AG09319 (cell line): ENCODE measurements around the gene SLC25A20.
"Not testable (repeated sequence)": the region's sequence is repeated elsewhere in the genome, so short reads cannot be mapped to it uniquely, and the experiment has no call there.

Experiments used
- DNase-seq: peaks from one replicate; pipeline ENCODE4 v3.0.0-alpha.2; 2010; ENCODE audit warnings: low read depth; ENCODE audit errors: extremely low read depth
- TF ChIP-seq, protein P1 (sequence below): IDR thresholded peaks from 2 replicates; pipeline ENCODE4 v1.5.1; 2011; ENCODE audit warnings: low read depth, mild to moderate bottlenecking, inconsistent platforms, low read length, moderate library complexity

The SLC25A20 gene

DNA sequence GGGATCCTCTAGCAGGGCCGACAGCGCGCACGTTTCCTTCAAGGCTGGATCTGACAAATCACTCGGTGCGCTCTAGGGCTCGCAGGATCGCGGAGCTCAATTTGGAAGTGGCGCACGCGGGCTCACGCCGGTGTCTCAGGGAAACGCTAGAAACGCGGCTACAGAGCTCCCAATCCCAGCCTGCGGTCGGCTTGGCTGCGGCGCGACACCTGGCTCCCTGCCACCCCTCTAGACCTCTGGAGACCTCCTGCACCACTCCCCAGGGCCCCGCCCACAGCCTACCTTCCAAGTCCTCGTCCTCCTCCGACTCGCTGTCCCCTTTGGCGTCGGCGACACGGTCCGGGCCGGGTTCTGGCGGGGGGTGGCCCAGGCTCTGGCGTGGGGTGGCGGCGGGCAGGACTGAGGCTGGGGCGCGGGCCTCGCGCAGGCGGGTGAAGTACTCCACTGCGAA is 51.6 kb downstream of the SLC25A20 start:
- DNase-seq = peak; percentile 25

DNA sequence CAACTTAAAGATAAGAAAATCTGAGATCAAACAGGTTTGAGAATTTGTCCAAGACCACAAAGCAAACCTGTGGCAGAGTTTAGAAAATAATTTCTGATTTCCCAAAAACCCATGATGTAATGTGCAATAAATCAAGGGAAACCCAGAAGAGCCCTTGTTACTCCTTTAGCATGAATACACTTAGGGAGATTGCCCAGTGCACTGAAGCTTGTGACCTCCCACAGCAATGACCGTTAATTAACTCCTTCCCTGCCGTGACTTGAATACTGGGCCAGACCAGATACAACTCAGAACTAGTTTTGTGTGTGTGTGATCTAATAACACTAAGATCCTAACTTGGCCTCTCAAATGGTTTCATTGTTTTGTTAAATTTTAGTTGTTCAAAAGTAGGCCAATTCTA is 53.5 kb downstream of the SLC25A20 start:
- DNase-seq = no peak
- TF ChIP-seq, protein P1, sequence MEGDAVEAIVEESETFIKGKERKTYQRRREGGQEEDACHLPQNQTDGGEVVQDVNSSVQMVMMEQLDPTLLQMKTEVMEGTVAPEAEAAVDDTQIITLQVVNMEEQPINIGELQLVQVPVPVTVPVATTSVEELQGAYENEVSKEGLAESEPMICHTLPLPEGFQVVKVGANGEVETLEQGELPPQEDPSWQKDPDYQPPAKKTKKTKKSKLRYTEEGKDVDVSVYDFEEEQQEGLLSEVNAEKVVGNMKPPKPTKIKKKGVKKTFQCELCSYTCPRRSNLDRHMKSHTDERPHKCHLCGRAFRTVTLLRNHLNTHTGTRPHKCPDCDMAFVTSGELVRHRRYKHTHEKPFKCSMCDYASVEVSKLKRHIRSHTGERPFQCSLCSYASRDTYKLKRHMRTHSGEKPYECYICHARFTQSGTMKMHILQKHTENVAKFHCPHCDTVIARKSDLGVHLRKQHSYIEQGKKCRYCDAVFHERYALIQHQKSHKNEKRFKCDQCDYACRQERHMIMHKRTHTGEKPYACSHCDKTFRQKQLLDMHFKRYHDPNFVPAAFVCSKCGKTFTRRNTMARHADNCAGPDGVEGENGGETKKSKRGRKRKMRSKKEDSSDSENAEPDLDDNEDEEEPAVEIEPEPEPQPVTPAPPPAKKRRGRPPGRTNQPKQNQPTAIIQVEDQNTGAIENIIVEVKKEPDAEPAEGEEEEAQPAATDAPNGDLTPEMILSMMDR = no peak

More for the DNA sequence above, 51.6 kb downstream of the SLC25A20 start:
- TF ChIP-seq, protein P1 = no peak

DNA sequence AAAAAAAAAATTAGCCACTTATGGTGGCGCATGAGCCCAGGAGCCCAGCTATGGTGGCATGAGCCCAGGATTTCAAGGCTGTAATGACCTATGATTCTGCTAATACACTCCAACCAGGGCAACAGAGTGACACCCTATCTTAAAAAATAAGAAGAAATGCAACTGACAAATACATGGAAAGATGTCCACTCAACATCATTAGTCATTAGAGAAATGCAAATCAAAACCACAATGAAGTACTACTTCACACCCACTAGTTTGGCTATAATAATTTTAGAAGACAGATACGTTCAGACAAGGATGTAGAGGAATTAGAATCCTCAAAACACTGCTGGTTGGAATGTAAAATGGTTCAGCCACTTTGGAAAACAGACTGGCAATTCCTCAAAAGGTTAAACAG is 61.5 kb downstream of the SLC25A20 start:
- TF ChIP-seq, protein P1 = no peak
- no peak for DNase-seq

DNA sequence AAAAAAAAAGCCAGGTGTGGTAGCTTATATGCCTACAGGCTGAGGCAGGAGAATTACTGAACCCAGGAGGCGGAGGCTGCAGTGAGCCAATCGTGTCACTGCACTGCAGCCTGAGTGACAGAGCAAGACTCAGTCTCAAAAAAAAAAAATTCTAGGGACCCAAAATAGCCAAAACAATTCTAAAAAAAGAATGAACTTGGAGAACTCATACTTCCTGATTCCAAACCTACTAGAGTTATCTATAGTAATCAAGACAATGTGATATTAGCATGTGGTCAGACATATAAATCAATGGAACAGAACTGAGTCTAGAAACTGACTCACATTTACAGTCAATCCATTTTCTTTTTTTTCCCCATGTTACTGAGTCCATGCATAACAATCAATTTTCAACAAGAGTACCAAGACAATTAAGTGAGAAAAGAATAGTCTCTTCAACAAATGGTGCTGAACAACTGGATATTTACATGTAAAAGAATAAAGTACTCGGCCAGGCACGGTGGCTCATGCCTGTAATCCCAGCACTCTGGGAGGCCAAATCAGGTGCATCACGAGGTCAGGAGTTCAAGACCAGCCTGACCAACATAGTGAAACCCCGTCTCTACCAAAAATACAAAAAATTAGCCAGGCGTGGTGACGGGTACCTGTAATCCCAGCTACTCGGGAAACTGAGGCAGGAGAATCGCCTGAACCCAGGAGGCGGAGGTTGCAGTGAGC is 62.9 kb downstream of the SLC25A20 start:
- DNase-seq = no peak
- TF ChIP-seq, protein P1 = no peak

DNA sequence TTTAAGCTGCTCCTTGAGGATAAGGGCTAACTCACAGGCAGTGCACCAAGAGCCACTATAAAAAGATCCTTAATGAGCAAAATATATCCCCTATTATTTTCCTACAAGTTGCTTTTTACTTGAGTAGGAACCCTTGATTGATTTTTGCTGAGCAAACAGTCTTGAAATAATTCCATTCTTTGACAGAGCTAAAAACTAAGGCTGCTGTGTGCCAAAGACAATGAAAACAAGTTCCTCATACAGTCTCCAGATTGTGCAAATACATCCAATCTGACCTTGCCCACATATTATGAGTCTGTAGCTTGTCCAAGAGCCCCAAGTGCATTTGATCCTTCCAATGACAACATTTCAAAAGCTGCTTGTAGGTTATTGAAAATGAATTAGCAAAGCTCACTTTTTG is 66.0 kb downstream of the SLC25A20 start:
- DNase-seq = no peak

DNA sequence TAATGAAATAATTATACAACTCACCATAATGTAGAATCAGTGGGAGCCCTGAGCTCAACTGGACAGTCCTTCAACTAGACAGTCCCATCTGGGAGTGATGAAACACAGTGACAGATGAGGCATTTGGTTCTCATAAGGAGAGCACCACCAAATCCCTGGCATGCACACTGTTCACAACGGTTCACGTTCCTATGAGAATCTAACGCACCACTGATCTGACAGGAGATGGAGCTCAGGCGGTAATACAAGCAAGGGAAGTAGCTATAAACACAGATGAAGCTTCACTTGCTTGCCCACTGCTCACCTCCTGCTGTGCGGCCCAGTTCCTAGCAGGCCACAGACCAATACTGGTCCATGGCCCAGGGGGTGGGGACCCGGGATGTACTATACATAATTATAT is 68.0 kb downstream of the SLC25A20 start:
- no peak for DNase-seq
- TF ChIP-seq, protein P1 = no peak

More for the DNA sequence above, 66.0 kb downstream of the SLC25A20 start:
- TF ChIP-seq, protein P1 = no peak

DNA sequence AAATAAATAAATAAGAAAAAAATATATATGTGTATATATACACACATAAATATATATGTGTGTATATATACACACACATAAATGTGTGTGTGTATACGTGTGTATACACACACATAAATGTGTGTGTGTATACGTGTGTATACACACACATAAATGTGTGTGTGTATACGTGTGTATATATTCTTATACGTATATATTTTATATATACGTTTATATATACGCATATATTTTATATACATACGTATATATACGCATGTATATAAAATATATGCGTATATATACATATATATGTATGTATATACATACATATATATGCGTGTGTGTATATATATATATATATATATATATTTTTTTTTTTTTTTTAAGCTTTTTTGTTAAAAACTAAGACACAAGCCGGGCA is 69.2 kb downstream of the SLC25A20 start:
- not testable (repeated sequence) for DNase-seq

DNA sequence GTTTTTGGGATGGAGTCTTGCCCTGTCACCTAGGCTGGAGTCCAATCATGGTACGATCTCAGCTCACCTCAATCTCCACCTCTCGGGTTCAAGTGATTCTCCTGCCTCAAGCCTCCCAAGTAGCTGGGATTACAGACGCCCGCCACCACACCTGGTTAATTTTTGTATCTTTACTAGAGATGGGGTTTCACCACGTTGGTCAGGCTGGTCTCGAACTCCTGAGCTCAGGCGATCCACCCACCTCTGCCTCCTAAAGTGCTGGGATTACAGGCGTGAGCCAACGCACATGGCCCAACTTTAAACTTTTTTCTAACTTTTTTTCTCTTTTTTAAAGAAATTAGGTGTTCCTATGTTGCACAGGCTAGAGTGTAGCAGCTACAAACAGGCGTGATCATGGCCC is 70.8 kb downstream of the SLC25A20 start:
- not testable (repeated sequence) for DNase-seq
